GM12878 (cell line): ENCODE data around the gene ZNF200. TPM values are rescaled to one million over a fixed set of nuclear protein-coding genes. Genes with fewer than 3 reads are reported as not detected.

ENCODE experiments used
- ATAC-seq: fragments of 200-7000 bp; cut with Tn5 transposase; 3 replicates; pipeline ENCODE4 v1.9.1; 2020; ENCODE audit warnings: mild to moderate bottlenecking, moderate library complexity
- BruUV-seq: library from RNA; stranded (reverse); fragments of 400-500 nt; replicated peaks from 2 replicates; lab custom pipeline; 2021; lab: Mats Ljungman, UMichigan
- CTCF ChIA-PET: fragments of 300-600 bp; sonication (Branson Sonifier 250); formaldehyde crosslinking; extraction: SDS; loops from one replicate; lab custom pipeline; 2021; ENCODE audit warnings: inconsistent platforms; lab: Yijun Ruan, JAX
- POLR2A ChIA-PET: fragments of 350-600 bp; formaldehyde crosslinking; extraction: SDS; loops from one replicate; lab custom pipeline; 2021; ENCODE audit warnings: inconsistent platforms; lab: Charles Lee
- RAD21 ChIA-PET: fragments of 300-600 bp; sonication (Branson Sonifier 250); formaldehyde crosslinking; loops from one replicate; lab custom pipeline; 2023; ENCODE audit warnings: antibody characterized with exemption; ENCODE audit not compliant: unreplicated experiment; lab: Charles Lee
- SMC1A ChIA-PET: fragments of 300-600 bp; sonication (Branson Sonifier 250); formaldehyde crosslinking; loops from one replicate; lab custom pipeline; 2023; ENCODE audit not compliant: unreplicated experiment, uncharacterized antibody; lab: Charles Lee
- DNase-seq: peaks from one replicate; pipeline ENCODE4 v3.0.0-alpha.2; 2011; ENCODE audit warnings: low read depth, low spot score
- FAIRE-seq: peaks from 3 replicates; lab custom pipeline; 2011; peaks lifted over from hg19 to GRCh38; lab: Jason Lieb, UNC
- H2AFZ ChIP-seq: 2 replicates; pipeline ENCODE4 v1.6.0; 2011; ENCODE audit warnings: low read depth, low read length, control low read depth; ENCODE audit not compliant: control insufficient read depth
- H3K27ac ChIP-seq: 2 replicates; pipeline ENCODE4 v1.5.1; 2011; ENCODE audit warnings: control low read depth; ENCODE audit not compliant: control insufficient read depth, insufficient read depth
- H3K27me3 ChIP-seq, 2 experiments: replicated peaks in 1 of 2; 2 replicates each; pipeline versions ENCODE4 v1.6.0 to v1.6.1; 2011; ENCODE audit warnings: low read length in 1 of 2; ENCODE audit not compliant: control insufficient read depth in 2 of 2, insufficient read depth in 2 of 2
- H3K36me3 ChIP-seq, 2 experiments: 2 replicates each; pipeline ENCODE4 v1.5.1; 2011; ENCODE audit warnings: low read length in 1 of 2; ENCODE audit not compliant: control insufficient read depth in 2 of 2, insufficient read depth in 2 of 2
- H3K4me1 ChIP-seq: 2 replicates; pipeline ENCODE4 v1.6.1; 2011; ENCODE audit warnings: mild to moderate bottlenecking, low read length, moderate library complexity, mixed read lengths; ENCODE audit not compliant: control insufficient read depth, insufficient read depth
- H3K4me2 ChIP-seq: 2 replicates; pipeline ENCODE4 v1.6.0; 2011; ENCODE audit warnings: control low read depth; ENCODE audit not compliant: control insufficient read depth, insufficient read depth
- H3K4me3 ChIP-seq: fragments of 200-600 bp; sonication (generic); 2 replicates; pipeline ENCODE4 v1.5.1; 2016
- H3K79me2 ChIP-seq: 2 replicates; pipeline ENCODE4 v1.6.0; 2011; ENCODE audit warnings: low read length; ENCODE audit not compliant: control insufficient read depth, insufficient read depth
- H3K9ac ChIP-seq: 2 replicates; pipeline ENCODE4 v1.8.0; 2011; ENCODE audit warnings: low read length, control low read depth, mixed read lengths; ENCODE audit not compliant: control insufficient read depth, insufficient read depth
- H3K9me3 ChIP-seq: replicated peaks from 3 replicates; pipeline ENCODE4 v1.5.1; 2011; ENCODE audit warnings: mild to moderate bottlenecking, low read length; ENCODE audit not compliant: control insufficient read depth, insufficient read depth
- H4K20me1 ChIP-seq: 2 replicates; pipeline ENCODE4 v1.6.0; 2011; ENCODE audit not compliant: control insufficient read depth, insufficient read depth
- EED ChIP-seq: sonication (generic); IDR thresholded peaks from 2 replicates; pipeline ENCODE4 v1.6.1; 2016; ENCODE audit warnings: antibody characterized with exemption, low read depth
- IKZF1 ChIP-seq: fragments of 450-650 bp; conservative IDR thresholded peaks from 2 replicates; pipeline ENCODE4 v1.6.1; 2017; ENCODE audit warnings: antibody characterized with exemption, mild to moderate bottlenecking
- JUNB ChIP-seq: IDR thresholded peaks from 2 replicates; pipeline ENCODE4 v1.6.1; 2016; ENCODE audit warnings: antibody characterized with exemption, mild to moderate bottlenecking
- MTA2 ChIP-seq: fragments of 450-650 bp; IDR thresholded peaks from 2 replicates; pipeline ENCODE4 v1.6.1; 2016; ENCODE audit warnings: low read depth, mild to moderate bottlenecking, moderate library complexity
- RUNX3 ChIP-seq: IDR thresholded peaks from 2 replicates; pipeline ENCODE4 v1.6.1; 2012; ENCODE audit warnings: low read length, inconsistent platforms
- TARDBP ChIP-seq: IDR thresholded peaks from 2 replicates; pipeline ENCODE4 v1.6.1; 2016; ENCODE audit warnings: borderline replicate concordance
- TBL1XR1 ChIP-seq: IDR thresholded peaks from 2 replicates; pipeline ENCODE4 v1.6.1; 2012; ENCODE audit warnings: low read depth, low read length, improper control_type of control experiment
- ZSCAN29 ChIP-seq: fragments of 450-650 bp; IDR thresholded peaks from 2 replicates; pipeline ENCODE4 v1.6.1; 2017; ENCODE audit warnings: mild to moderate bottlenecking, moderate library complexity
- WGBS: methylation state at CpG from one replicate; pipeline ENCODE4 v1.1.6; 2016; ENCODE audit warnings: low lambda C conversion rate; ENCODE audit not compliant: insufficient replicate concordance, insufficient coverage; ENCODE audit errors: missing lambda C conversion rate; 5-methylcytosine and 5-hydroxymethylcytosine counted together
- in situ Hi-C: fragments of 300-500 bp; cut with MboI; formaldehyde crosslinking; loops from 9 replicates; pipeline ENCODE4 v1.14.3; 2018; ENCODE audit warnings: mixed read lengths
- intact Hi-C: fragments of 100-400 bp; cut with micrococcal nuclease; formaldehyde crosslinking; loops from one replicate; pipeline ENCODE4 v1.14.2; 2022; ENCODE audit not compliant: unreplicated experiment
- polyA plus RNA-seq, 11 experiments: library from polyadenylated mRNA; depleted of rRNA in 4 of 11; unstranded in 6 of 11; stranded (reverse) in 5 of 11; fragments of >200 nt; fragmentation: Nextera tagmentation in 4 of 11; fragmentation: Illumina TruSeq in 1 of 11; extraction: Ambion mirVana in 4 of 11; extraction: Trizol in 1 of 11; gene quantifications; 1 replicate in 1 of 11; 2 replicates in 10 of 11; pipeline versions ENCODE4 v1.2.1 to v1.2.3, GENCODE V29; 2011 to 2016; ENCODE audit warnings: inconsistent platforms in 2 of 11, missing spikeins in 2 of 11, low read depth in 1 of 11
- total RNA-seq, 4 experiments: library from RNA; depleted of rRNA in 3 of 4; stranded (reverse); fragments of >200 nt in 3 of 4; fragmentation: Illumina TruSeq in 1 of 4; extraction: Trizol in 1 of 4; gene quantifications; 2 replicates each; pipeline versions ENCODE4 v1.2.1 to v1.2.3, GENCODE V29; 2013 to 2021
- TF ChIP-seq, protein P1 (sequence below): fragments of 450-650 bp; IDR thresholded peaks from 2 replicates; pipeline ENCODE4 v1.6.1; 2014; ENCODE audit warnings: mild to moderate bottlenecking
- TF ChIP-seq, protein P2 (sequence below): IDR thresholded peaks from 2 replicates; pipeline ENCODE4 v1.6.1; 2012; ENCODE audit warnings: low read depth, low read length, improper control_type of control experiment
- TF ChIP-seq, protein P3 (sequence below): IDR thresholded peaks from 2 replicates; pipeline ENCODE4 v1.6.1; 2012; ENCODE audit warnings: mild to moderate bottlenecking, low read depth, low read length
- TF ChIP-seq, protein P4 (sequence below): fragments of 450-650 bp; IDR thresholded peaks from 2 replicates; pipeline ENCODE4 v1.6.1; 2016; ENCODE audit warnings: mild to moderate bottlenecking, moderate library complexity, borderline replicate concordance

ZNF200 gene
- total and polyA plus RNA-seq, 10 of the 15 experiments (the other 5 are each of a cell fraction or from before 2014, with no cell fraction given): 4.0 to 13.9 (median 9.6) TPM

DNA sequence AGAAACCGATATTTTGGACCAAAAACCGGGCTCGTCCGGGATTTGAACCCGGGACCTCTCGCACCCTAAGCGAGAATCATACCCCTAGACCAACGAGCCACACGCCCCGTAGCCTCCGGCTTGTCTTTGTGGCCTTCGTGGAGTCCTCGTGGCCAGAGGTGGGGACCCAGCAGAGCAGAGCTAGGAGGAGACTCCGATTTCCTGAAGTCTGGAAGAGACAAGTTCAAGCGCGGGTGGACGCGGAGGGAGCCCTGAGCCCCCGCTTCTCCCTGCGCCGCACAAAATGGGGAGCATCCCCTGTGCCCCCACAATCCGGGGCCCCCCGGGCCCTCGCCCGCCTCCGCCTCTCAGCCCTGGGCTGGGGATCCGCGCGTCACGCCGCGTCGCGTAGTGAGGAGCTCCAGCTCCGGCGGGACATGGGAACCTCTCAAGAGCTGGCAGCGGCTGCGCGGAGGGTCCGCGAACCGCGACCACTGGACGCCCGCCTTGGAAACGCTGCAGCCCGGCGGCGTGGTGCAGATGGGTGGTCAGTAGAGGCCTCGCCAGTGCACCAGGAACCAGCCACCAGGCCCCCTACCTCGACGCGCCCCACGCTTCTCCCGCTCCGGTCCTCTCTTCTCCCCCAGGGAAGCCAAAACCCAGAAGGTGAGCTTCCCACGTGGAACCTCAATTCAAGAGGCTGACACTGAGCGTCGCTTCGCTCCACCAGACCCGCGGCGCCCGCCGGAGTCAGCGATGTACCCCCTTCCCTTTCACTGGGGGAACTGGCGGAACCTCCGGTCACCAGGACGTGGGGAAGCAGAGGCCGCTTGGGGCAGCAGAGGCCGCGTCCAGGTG is 52.1 kb downstream of the ZNF200 start:
- WGBS: 11% methylated on average over 67 of the region's 72 CpGs
- Histone ChIP-seq H4K20me1 (no peaks in the 10 kb centered on the region), H3K27ac (no peak overlapping the region), H2AFZ (peak overlapping the region; percentile 55), H3K9me3 (no peaks in the 10 kb centered on the region), H3K36me3 (no peaks in the 10 kb centered on the region), H3K4me3 (peak overlapping the region; percentile 65), H3K79me2 (no peaks in the 10 kb centered on the region), H3K27me3 (no peaks in the 10 kb centered on the region; a peak in 2 of 4 replicates), H3K9ac (peak overlapping the region; percentile 39), H3K4me2 (peak overlapping the region; percentile 95), H3K4me1 (peaks cover 10% of the 10 kb centered on the region; the same call in 1 of the 2 replicates)
- ChIA-PET SMC1A (no interaction called here), POLR2A (interaction anchor here (0.7 kb wide), 1 partner anchor 221 kb away, joined by 4 read pairs; no protein-coding TSS in a partner anchor), CTCF (interaction anchor here (1.1 to 2.8 kb wide), 4 partner anchors 9 to 32 kb away, joined by 3 to 15 read pairs (median 4); no protein-coding TSS in a partner anchor), RAD21 (no interaction called here)
- FAIRE-seq: no peak
- DNase-seq: no peak
- BruUV-seq: no TSS peak
- in situ Hi-C loops (no loop called here), intact Hi-C loops (no loop called here)
- peak; percentile 78 for ATAC-seq
- TF ChIP-seq JUNB: no peak
- TF ChIP-seq, protein P1, sequence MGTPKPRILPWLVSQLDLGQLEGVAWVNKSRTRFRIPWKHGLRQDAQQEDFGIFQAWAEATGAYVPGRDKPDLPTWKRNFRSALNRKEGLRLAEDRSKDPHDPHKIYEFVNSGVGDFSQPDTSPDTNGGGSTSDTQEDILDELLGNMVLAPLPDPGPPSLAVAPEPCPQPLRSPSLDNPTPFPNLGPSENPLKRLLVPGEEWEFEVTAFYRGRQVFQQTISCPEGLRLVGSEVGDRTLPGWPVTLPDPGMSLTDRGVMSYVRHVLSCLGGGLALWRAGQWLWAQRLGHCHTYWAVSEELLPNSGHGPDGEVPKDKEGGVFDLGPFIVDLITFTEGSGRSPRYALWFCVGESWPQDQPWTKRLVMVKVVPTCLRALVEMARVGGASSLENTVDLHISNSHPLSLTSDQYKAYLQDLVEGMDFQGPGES: no peak
- no peak for TF ChIP-seq IKZF1
- 0 out of 2 replicates have a peak, but pooled peaks have one; percentile 23 for TF ChIP-seq RUNX3
- no peak for TF ChIP-seq MTA2
- TF ChIP-seq, protein P2, sequence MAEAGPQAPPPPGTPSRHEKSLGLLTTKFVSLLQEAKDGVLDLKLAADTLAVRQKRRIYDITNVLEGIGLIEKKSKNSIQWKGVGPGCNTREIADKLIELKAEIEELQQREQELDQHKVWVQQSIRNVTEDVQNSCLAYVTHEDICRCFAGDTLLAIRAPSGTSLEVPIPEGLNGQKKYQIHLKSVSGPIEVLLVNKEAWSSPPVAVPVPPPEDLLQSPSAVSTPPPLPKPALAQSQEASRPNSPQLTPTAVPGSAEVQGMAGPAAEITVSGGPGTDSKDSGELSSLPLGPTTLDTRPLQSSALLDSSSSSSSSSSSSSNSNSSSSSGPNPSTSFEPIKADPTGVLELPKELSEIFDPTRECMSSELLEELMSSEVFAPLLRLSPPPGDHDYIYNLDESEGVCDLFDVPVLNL: no peak
- TF ChIP-seq, protein P3, sequence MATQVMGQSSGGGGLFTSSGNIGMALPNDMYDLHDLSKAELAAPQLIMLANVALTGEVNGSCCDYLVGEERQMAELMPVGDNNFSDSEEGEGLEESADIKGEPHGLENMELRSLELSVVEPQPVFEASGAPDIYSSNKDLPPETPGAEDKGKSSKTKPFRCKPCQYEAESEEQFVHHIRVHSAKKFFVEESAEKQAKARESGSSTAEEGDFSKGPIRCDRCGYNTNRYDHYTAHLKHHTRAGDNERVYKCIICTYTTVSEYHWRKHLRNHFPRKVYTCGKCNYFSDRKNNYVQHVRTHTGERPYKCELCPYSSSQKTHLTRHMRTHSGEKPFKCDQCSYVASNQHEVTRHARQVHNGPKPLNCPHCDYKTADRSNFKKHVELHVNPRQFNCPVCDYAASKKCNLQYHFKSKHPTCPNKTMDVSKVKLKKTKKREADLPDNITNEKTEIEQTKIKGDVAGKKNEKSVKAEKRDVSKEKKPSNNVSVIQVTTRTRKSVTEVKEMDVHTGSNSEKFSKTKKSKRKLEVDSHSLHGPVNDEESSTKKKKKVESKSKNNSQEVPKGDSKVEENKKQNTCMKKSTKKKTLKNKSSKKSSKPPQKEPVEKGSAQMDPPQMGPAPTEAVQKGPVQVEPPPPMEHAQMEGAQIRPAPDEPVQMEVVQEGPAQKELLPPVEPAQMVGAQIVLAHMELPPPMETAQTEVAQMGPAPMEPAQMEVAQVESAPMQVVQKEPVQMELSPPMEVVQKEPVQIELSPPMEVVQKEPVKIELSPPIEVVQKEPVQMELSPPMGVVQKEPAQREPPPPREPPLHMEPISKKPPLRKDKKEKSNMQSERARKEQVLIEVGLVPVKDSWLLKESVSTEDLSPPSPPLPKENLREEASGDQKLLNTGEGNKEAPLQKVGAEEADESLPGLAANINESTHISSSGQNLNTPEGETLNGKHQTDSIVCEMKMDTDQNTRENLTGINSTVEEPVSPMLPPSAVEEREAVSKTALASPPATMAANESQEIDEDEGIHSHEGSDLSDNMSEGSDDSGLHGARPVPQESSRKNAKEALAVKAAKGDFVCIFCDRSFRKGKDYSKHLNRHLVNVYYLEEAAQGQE: no peak
- TF ChIP-seq, protein P4, sequence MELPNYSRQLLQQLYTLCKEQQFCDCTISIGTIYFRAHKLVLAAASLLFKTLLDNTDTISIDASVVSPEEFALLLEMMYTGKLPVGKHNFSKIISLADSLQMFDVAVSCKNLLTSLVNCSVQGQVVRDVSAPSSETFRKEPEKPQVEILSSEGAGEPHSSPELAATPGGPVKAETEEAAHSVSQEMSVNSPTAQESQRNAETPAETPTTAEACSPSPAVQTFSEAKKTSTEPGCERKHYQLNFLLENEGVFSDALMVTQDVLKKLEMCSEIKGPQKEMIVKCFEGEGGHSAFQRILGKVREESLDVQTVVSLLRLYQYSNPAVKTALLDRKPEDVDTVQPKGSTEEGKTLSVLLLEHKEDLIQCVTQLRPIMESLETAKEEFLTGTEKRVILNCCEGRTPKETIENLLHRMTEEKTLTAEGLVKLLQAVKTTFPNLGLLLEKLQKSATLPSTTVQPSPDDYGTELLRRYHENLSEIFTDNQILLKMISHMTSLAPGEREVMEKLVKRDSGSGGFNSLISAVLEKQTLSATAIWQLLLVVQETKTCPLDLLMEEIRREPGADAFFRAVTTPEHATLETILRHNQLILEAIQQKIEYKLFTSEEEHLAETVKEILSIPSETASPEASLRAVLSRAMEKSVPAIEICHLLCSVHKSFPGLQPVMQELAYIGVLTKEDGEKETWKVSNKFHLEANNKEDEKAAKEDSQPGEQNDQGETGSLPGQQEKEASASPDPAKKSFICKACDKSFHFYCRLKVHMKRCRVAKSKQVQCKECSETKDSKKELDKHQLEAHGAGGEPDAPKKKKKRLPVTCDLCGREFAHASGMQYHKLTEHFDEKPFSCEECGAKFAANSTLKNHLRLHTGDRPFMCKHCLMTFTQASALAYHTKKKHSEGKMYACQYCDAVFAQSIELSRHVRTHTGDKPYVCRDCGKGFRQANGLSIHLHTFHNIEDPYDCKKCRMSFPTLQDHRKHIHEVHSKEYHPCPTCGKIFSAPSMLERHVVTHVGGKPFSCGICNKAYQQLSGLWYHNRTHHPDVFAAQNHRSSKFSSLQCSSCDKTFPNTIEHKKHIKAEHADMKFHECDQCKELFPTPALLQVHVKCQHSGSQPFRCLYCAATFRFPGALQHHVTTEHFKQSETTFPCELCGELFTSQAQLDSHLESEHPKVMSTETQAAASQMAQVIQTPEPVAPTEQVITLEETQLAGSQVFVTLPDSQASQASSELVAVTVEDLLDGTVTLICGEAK: no peak; the same call in 1 of the 2 replicates
- TF ChIP-seq EED: no peak
- peak; percentile 57; the same call in 1 of the 2 replicates for TF ChIP-seq ZSCAN29
- TF ChIP-seq TBL1XR1: no peak
- peak; percentile 77; the same call in 1 of the 2 replicates for TF ChIP-seq TARDBP
